GM21737 (cell line): ENCODE results near the gene GATAD2A.

Source experiments
- ATAC-seq: cut with Tn5 transposase; IDR thresholded peaks from one replicate; pipeline ENCODE4 v1.9.1; 2021; ENCODE audit warnings: mild to moderate bottlenecking, moderate library complexity; ENCODE audit not compliant: unreplicated experiment

Gene GATAD2A

GRCh38 chr19:19543640-19544039, 138.2 kb downstream of the GATAD2A start:
- no peak for ATAC-seq

DNA sequence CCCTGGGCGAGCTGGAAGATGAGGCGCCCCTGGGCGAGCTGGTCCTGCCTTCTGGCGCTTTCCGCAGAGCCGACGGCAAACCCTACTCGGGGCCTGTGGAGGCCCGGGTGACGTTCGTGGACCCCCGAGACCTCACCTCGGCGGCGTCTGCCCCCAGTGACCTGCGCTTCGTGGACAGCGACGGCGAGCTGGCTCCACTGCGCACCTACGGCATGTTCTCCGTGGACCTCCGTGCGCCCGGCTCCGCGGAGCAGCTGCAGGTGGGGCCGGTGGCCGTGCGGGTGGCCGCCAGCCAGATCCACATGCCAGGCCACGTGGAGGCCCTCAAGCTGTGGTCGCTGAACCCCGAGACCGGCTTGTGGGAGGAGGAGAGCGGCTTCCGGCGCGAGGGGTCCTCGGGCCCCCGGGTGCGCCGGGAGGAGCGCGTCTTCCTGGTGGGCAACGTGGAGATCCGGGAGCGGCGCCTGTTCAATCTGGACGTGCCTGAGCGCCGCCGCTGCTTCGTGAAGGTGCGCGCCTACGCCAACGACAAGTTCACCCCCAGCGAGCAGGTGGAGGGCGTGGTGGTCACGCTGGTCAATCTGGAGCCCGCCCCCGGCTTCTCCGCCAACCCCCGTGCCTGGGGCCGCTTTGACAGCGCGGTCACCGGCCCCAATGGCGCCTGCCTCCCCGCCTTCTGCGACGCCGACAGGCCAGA, 138.9 kb downstream of the GATAD2A start:
- ATAC-seq: no peak

DNA sequence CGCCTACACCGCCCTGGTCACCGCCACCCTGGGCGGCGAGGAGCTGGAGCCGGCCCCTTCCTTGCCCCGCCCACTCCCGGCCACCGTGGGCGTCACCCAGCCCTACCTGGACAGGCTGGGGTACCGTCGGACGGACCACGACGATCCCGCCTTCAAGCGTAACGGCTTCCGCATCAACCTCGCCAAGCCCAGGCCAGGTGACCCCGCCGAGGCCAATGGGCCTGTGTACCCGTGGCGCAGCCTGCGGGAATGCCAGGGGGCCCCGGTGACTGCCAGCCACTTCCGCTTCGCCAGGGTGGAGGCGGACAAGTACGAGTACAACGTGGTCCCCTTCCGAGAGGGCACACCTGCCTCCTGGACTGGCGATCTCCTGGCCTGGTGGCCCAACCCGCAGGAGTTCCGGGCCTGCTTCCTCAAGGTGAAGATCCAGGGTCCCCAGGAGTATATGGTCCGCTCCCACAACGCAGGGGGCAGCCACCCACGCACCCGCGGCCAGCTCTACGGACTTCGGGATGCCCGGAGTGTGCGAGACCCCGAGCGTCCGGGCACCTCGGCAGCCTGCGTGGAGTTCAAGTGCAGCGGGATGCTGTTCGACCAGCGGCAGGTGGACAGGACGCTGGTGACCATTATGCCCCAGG, 139.6 kb downstream of the GATAD2A start:
- ATAC-seq: no peak

GRCh38 chr19:19545707-19546106, 140.2 kb downstream of the GATAD2A start:
- no peak for ATAC-seq

DNA sequence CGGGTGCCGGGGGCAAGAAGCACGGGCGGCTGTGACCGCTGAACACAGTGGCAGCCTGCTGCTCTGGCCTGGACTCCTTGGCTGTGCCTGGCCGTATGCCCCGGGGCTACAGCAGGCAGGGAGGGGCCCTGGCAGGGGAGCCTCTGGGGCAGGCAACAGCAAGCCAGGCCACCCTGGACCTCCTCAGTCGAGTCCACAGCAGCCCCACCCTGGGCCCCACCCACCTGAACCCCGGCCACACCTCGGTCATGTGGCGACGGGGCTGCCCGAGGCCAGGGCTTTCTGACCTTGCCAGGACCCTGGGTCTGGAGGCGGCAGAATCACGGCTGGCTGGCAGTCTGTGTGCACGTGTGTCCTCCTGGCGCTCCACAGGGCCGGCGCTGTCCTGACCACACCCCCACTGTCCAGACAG, 141.3 kb downstream of the GATAD2A start:
- no peak for ATAC-seq

DNA sequence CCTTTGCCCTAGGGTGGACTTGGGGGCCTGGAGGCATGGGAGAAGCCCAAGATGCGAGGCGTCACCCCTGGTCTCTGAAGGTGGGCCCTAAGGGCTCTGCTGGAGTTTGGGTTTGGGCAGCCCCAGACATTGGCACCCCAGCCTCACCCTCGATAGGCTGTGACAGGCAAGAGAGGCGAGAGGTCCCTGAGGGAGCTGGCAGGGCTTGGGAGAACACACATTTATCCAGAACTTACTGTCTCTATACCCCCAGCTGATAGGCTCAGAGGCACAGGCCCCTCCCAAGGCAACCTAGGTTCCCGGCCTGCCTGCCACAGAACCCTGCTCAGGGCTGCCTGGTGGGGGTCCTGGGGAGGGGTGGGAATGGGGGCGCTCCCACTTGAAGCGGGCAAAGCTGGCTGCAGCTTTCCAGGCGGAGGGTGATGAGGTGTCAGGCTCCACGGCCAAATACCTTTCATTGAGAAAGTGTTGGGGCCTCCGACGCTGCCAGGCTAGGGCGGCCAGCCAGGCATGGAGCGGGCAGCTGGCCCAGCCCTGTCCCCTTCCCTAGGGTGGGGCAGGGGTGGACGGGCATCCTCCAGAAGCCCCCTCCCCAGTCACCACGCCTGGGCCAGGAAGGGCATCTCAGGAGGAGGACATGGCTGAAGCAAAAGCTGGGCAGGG, 142.3 kb downstream of the GATAD2A start:
- no peak for ATAC-seq

DNA sequence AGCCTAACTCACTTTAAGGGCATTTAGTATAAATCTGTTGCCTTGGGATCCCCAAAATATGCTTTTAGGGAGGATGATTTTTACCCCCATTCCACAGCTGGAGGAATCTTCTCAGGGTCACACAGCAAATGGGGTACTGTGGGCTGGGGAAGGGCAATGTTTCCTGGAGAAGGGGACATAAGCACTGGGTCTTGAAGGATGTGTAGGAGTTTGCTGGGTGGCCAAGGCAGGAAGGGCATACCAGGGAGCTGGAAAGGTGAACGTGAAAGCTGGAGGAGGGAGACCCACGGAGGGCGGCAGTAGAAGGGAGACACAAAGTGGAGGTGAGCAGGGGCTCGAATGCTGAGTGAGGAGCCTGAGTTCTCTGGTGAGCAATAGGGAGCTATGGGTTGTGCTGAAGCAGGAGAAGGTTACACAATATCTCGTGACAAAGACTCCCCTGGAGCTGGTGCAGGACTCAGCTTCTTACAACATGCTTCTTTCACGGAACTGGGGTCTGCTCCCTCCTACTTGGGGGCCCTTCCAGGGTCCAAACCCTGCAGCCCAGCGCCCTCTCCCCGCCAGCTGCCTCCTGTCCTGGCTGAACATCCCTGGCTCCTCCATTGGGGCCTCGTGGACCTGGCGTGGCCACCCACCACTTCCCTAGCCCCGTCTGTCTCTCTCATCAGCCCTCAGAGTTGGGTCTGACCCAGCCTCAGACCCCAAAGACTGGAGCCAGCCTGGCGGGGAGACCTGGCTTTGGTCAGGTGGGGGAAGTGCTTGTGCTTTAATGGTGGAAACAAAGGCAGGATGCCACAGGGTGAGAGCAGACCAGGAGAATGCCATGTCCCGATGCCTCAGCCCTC, 143.7 kb downstream of the GATAD2A start:
- no peak for ATAC-seq

GRCh38 chr19:19549804-19550464, 144.5 kb downstream of the GATAD2A start:
- ATAC-seq: no peak

GRCh38 chr19:19550485-19550929, 145.0 kb downstream of the GATAD2A start:
- no peak for ATAC-seq

DNA sequence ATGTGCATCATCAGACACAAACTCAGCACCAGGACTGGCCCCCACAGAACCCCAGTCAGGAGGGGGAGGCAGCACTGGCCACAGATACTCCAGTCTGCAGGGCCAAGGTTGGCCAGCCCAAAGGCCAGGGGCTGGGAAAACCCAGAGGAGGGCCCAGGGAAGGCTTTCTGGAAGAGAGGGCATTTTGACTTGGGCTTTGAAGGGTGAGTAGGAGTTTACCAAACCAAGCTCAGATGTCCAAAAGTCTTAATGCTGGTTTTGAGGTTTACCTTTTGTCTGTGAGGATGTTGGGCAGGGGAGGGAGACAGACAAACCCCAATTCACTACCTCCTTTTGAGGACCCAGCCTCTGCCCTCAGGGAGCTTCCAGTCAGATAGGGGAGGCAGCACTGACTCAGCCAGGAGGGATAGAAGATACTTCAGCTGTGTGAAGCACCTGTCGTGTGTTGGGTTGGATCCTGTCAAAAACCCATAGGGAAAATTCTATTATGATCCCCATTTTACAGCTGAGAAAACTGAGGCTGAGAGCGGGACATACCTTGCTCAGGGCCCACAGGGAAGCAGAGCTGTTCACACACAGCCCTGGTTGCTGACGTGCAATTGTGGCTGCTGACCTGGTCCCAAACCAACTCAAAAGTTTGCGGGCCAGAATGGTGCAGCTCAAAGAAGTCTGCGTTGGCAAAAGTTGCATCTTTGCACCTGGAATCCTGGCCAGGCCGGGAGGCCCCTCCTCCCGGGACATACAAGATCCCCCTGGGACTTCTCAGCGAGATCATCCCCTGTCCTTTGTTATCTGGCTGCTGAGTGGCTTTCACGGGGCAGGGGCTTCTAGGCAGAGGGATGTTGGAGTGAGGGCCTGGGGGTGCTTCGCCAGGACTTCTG, 145.7 kb downstream of the GATAD2A start:
- no peak for ATAC-seq

- ATAC-seq: no peak
These were observed 146.3 kb downstream of the GATAD2A start for GRCh38 chr19:19551853-19552192.

GRCh38 chr19:19552798-19553197, 147.3 kb downstream of the GATAD2A start:
- no peak for ATAC-seq

DNA sequence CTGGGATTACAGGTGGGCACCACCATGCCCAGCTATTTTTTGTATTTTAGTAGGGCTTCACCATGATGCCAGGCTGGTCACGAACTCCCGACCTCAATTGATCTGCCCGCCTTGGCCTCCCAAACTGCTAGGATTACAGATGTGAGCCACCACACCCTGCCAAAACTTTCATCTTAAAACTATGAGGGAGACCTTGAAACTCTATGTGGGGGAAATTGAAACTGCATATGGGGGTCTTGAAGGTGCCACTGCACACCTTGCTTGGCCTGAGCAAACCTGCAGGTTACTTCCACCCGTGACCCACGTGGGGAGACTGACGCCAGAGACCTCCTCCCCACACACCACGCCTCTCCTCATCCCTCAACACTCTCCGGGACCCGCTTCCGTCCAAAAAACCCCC, 148.2 kb downstream of the GATAD2A start:
- no peak for ATAC-seq

DNA sequence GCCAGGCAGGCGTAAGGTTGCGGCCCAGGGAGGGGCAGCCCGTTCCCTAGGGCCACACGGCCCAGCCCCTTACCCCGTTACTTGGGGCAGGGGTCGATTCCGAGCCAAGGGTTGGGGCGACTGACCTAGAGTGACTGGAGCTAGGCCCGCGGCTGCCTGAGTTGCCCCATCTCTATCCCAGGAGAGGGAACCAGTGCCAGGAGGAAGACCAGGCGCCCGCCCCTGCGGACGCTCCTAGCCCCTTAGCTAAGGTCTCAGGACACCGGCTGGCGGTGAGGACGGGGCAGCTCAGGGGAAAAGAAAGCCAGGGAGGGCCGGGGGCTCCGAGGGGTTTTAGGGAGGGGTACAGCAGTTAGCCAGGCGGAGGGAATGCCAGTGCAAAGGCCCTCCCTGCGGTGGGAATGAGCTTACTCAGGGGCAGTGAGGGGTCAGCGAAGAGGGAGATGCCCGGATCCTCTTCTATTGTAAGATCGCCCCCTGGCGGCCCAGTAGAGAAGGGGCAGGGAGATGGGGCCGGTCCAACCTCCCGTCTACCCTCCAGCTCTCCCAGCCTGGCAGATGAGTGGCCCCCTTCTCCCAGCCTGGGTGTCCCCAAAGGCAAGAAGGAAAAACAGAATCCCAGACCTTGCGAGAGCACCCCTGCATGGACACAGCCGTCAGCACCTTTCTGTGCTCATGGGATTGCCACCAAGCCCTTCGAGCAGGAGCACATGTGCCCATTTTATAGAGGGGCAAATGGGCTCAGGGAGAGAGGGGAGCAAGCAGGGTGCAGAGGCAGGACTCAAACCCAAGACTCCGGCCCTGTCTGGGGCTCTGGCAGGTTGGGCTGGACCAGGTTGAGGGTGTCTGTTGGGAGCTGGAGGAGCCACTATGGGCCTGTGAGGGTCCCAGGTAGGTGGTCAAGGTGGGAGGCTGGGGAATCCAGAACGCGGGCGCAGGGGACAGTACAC, 148.9 kb downstream of the GATAD2A start:
- ATAC-seq: no peak

DNA sequence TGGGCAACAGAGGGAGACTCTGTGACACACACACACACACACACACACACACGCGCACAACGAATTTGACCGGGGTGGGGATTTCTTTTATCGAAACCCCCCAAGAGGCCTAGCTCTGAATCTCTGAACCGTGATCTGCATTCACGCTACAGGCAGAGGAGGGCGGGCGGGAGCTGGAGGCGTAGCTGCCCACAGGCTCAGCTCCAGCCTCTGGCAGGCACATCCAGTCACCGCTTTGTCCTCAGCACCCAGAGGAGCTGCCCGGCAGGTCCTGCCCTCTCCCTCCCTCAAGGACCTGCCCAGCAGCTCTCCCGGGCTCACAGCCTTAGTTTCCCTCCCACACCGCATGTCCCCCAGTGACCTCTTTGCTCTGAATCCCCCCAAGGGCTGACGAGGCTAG, 152.6 kb downstream of the GATAD2A start:
- no peak for ATAC-seq
